GM12873 (cell line): ENCODE measurements around the gene CD164L2.

Source experiments
- TF ChIP-seq, protein P1 (sequence below): IDR thresholded peaks from 2 replicates; pipeline ENCODE4 v1.5.1; 2012; ENCODE audit warnings: low read depth, mild to moderate bottlenecking, moderate library complexity, low read length, control low read depth; ENCODE audit not compliant: insufficient read depth; ENCODE audit errors: missing control alignments

Gene CD164L2

GRCh38 chr1:27335506-27336422 lies 47.4 kb downstream of the CD164L2 start:
- TF ChIP-seq, protein P1, sequence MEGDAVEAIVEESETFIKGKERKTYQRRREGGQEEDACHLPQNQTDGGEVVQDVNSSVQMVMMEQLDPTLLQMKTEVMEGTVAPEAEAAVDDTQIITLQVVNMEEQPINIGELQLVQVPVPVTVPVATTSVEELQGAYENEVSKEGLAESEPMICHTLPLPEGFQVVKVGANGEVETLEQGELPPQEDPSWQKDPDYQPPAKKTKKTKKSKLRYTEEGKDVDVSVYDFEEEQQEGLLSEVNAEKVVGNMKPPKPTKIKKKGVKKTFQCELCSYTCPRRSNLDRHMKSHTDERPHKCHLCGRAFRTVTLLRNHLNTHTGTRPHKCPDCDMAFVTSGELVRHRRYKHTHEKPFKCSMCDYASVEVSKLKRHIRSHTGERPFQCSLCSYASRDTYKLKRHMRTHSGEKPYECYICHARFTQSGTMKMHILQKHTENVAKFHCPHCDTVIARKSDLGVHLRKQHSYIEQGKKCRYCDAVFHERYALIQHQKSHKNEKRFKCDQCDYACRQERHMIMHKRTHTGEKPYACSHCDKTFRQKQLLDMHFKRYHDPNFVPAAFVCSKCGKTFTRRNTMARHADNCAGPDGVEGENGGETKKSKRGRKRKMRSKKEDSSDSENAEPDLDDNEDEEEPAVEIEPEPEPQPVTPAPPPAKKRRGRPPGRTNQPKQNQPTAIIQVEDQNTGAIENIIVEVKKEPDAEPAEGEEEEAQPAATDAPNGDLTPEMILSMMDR = no peak

DNA sequence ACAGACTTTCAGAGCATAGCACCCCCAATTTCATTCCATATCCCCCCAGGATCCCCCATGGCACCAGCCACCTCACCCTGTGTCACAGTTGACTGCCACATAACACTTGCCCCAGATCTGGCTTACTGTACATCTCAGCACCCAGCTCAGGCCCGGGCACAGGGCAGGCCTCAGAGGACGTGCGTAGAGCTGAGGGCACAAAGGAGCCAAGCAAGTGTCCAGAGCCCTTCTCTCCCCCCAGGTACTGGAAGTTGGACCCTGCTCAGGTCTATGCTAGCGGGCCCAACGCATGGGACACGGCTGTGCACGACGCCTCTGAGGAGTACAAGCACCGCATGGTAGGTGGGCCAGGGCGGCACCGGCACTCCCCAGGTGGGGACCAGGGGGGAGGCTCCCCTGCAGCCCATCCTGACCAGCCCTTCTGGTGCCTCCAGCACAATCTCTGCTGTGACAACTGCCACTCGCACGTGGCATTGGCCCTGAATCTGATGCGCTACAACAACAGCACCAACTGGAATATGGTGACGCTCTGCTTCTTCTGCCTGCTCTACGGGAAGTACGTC lies 49.3 kb downstream of the CD164L2 start:
- TF ChIP-seq, protein P1 = no peak

DNA sequence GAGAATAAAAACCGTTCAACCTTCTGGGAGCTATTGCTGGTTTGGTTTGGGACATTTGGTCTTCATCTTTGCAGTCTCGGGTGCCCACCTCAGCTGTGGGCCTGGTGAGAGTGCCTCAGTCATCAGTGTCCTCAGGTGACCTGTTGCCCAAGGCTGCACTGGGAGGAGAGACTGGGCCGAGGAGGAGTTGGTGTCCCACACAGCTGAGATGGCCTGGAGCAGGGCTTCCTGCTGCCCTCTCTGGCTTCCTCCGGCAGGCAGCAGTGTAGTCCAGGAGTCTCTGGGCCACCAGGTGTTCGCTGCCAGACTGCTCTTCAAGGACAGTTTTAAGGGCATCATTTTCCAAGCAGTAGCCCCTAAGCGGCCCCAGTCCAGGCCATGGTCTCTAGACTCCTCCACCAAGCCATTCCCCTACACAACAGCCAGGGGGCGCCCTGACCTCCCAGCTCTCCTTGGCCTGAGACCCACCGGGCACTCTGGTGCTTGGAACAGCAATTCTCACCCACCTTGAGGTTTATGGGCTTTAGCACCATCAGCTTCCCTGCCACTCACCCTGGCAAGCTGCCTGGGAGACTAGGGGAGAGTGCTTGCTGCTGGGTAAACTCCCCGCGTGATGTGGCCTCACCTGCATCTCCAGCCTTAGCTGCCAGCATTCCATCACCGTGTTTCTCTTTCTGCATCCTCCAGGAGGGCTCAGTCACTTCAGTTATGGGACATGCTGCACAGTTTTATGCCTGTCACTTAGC lies 50.4 kb downstream of the CD164L2 start:
- TF ChIP-seq, protein P1 = peak; percentile 91

DNA sequence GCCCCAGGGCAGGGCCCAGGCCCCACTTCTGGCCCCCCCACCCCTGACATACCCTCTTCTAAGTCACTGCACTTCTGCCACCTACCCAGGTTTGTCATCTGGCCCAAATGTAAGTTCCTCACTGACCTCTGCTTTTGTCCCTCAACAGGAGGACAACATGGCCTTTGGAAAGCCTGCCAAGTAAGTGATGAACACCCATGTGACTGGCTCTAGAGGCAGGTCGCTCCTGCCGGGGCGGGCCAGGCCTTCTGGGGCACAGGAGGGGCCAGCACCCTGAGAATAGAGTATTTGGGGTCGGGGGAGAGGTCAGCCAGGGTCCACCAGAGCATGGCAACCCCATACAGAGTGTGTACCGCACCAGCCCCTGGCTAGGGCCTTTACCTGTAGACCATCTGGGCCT lies 51.2 kb downstream of the CD164L2 start:
- TF ChIP-seq, protein P1 = no peak

DNA sequence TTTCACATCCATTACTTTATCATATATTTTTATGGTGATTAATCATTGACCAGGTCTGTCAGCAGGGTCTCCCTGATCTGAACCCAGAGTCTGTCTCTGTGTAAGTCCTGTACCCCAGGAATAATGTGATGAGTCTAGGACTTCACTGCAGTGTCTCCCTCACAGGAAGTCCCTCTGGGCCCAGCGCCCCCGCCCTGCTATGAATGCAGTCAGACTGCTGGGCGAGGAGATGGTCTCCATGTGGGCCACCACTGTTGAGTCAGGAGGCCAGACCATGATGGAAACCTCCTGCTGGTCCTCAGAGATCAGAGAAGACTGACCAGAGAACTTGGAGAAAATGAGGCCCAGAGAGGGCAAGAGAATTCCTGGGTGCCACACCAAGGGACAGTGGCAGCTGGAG lies 51.7 kb downstream of the CD164L2 start:
- TF ChIP-seq, protein P1 = no peak

GRCh38 chr1:27330786-27331185 lies 52.3 kb downstream of the CD164L2 start:
- TF ChIP-seq, protein P1 = no peak
